Measurements from ENCODE around the gene HDDC2. TPM values are rescaled to one million over a fixed set of nuclear protein-coding genes. Genes with fewer than 3 reads are reported as not detected.

Gene HDDC2
- total RNA-seq, 1 experiment from 2014 or later = 141 TPM

DNA sequence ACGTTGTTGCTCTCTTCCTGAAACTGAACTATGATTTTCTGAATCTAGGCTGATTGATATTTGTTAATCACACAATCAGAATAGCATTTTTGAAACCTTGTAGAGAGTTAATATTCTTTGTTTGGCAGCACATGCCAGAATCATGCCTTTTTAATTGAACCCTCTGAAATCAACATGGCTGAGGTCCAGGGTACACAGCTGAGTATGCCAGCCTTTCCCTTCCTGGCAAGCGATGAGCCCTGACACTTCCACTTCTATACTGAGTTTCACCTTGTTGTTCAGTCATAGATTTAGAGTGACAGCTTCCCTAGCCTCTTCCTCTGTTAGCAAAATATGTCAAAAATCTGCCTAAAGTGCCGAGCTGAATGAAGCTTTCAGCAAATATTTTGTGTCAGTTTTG lies 6.8 kb downstream of the HDDC2 start:
- H3K27ac Mint-ChIP-seq (ENCODE audit: low read depth, unreplicated experiment) = peak overlapping the region; percentile 66
- H3K9me3 Mint-ChIP-seq (ENCODE audit: unreplicated experiment) = no peaks in the 10 kb centered on the region
- peaks cover 81% of the 10 kb centered on the region for H3K36me3 Mint-ChIP-seq (ENCODE audit: insufficient read depth, unreplicated experiment)
- H3K4me1 Mint-ChIP-seq (ENCODE audit: insufficient read depth, unreplicated experiment) = peaks cover 51% of the 10 kb centered on the region
- no peak for DNase-seq (ENCODE audit: unreplicated experiment)
- TF ChIP-seq, protein P1, sequence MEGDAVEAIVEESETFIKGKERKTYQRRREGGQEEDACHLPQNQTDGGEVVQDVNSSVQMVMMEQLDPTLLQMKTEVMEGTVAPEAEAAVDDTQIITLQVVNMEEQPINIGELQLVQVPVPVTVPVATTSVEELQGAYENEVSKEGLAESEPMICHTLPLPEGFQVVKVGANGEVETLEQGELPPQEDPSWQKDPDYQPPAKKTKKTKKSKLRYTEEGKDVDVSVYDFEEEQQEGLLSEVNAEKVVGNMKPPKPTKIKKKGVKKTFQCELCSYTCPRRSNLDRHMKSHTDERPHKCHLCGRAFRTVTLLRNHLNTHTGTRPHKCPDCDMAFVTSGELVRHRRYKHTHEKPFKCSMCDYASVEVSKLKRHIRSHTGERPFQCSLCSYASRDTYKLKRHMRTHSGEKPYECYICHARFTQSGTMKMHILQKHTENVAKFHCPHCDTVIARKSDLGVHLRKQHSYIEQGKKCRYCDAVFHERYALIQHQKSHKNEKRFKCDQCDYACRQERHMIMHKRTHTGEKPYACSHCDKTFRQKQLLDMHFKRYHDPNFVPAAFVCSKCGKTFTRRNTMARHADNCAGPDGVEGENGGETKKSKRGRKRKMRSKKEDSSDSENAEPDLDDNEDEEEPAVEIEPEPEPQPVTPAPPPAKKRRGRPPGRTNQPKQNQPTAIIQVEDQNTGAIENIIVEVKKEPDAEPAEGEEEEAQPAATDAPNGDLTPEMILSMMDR (IDR thresholded peaks at IDR 0.05; ENCODE audit: unreplicated experiment) = no peak
- ChIA-PET CTCF (interaction anchor here (0.8 to 1.9 kb wide), 3 partner anchors 14 to 18 kb away, joined by 3 to 5 read pairs (median 3); no protein-coding TSS in a partner anchor), POLR2A (interaction anchor here (0.6 to 1.0 kb wide), 2 partner anchors 142 to 727 kb away, joined by 3 to 7 read pairs; partner anchors contain the start of gene TPD52L1)
- BruUV-seq (replicated peaks) = no TSS peak
- intact Hi-C loops (cut with micrococcal nuclease) = no loop called here
- no peaks in the 10 kb centered on the region for H3K27me3 Mint-ChIP-seq (ENCODE audit: insufficient read depth, unreplicated experiment)
- H3K4me3 Mint-ChIP-seq (ENCODE audit: unreplicated experiment) = no peak overlapping the region

DNA sequence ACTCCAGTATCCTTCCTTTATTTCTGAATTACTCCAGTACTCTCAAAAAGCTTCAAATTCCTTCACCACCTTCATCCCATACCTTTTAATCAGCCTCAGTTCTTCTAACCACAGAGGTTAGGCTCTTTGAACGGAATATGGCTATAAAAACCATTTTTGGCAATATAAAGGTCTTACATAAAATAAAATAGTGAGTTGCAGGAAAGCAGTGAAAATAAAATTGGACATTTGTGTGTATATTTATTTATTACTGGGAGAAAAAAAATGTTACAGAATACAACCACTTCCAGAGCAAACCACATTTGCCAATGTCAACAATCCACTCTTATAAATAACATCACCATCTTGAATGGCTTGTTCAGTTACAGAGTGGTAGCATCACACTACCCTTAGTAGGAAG lies 7.7 kb downstream of the HDDC2 start:
- POLR2A ChIA-PET = no interaction called here
- intact Hi-C loops (cut with micrococcal nuclease) = no loop called here
- peak overlapping the region; percentile 83 for H3K27ac Mint-ChIP-seq (ENCODE audit: low read depth, unreplicated experiment)

DNA sequence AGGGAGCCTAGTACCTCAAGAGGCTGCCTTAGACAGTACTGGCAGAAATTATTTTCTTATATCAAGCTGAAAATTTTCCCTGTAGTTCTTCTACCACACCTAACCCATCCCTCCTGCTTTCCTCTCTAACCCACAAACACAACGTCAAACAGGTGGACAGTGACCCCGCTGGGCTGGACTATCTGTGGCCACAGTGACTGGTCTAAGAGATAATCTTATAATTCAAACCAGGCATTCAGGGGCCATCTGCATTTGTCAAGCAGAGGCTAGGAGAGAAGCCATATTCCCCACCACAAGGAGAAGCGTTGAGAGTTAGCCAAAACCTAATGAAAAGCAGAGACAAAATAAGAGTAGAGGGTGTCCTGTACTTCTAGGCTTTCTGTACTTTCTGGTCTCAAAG lies 8.2 kb downstream of the HDDC2 start:
- Mint-ChIP-seq H3K4me1 (ENCODE audit: insufficient read depth, unreplicated experiment) (peaks cover 43% of the 10 kb centered on the region), H3K27ac (ENCODE audit: low read depth, unreplicated experiment) (peak overlapping the region; percentile 83), H3K36me3 (ENCODE audit: insufficient read depth, unreplicated experiment) (peaks cover 75% of the 10 kb centered on the region), H3K9me3 (ENCODE audit: unreplicated experiment) (no peaks in the 10 kb centered on the region), H3K4me3 (ENCODE audit: unreplicated experiment) (no peak overlapping the region), H3K27me3 (ENCODE audit: insufficient read depth, unreplicated experiment) (no peaks in the 10 kb centered on the region)
- intact Hi-C loops (cut with micrococcal nuclease) = no loop called here
- DNase-seq (ENCODE audit: unreplicated experiment) = no peak
- no TSS peak for BruUV-seq (replicated peaks)
- CTCF ChIA-PET = interaction anchor here (0.6 to 1.9 kb wide), 6 partner anchors 20 to 796 kb away, joined by 3 to 5 read pairs (median 3); partner anchors contain the start of genes HINT3 and TPD52L1
- TF ChIP-seq, protein P1 (IDR thresholded peaks at IDR 0.05; ENCODE audit: unreplicated experiment) = no peak
- POLR2A ChIA-PET = interaction anchor here (0.6 kb wide), 1 partner anchor 392 kb away, joined by 4 read pairs; no protein-coding TSS in a partner anchor

More for the DNA sequence above, 7.7 kb downstream of the HDDC2 start:
- Mint-ChIP-seq H3K36me3 (ENCODE audit: insufficient read depth, unreplicated experiment) (peaks cover 79% of the 10 kb centered on the region), H3K4me3 (ENCODE audit: unreplicated experiment) (no peak overlapping the region), H3K27me3 (ENCODE audit: insufficient read depth, unreplicated experiment) (no peaks in the 10 kb centered on the region), H3K9me3 (ENCODE audit: unreplicated experiment) (no peaks in the 10 kb centered on the region), H3K4me1 (ENCODE audit: insufficient read depth, unreplicated experiment) (peaks cover 44% of the 10 kb centered on the region)
- CTCF ChIA-PET = interaction anchor here (0.6 to 1.9 kb wide), 6 partner anchors 13 to 662 kb away, joined by 3 to 5 read pairs (median 3); partner anchors contain the start of genes HINT3 and TPD52L1
- no TSS peak for BruUV-seq (replicated peaks)
- TF ChIP-seq, protein P1 (IDR thresholded peaks at IDR 0.05; ENCODE audit: unreplicated experiment) = no peak
- no peak for DNase-seq (ENCODE audit: unreplicated experiment)

DNA sequence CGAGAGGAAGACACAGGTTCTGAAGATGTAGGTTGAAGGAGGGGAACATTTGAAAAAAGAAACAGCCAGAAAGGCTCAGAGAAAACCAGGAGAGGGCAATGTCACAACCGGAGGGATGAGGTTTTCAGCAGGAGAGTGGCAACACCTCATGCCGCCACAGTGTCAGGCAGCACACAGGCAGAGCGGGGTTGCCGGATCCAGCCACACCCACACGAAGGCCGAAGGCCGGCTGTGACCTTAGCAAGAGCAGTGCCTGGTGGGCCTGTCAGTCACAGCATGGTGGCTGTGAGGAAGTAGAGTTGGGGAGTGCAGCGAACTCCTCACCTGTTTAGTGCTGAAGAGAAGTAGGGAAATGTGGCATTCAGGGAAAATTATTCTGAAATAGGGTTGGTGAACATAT lies 14.0 kb downstream of the HDDC2 start:
- no peak overlapping the region for H3K4me3 Mint-ChIP-seq (ENCODE audit: unreplicated experiment)
- TF ChIP-seq, protein P1 (IDR thresholded peaks at IDR 0.05; ENCODE audit: unreplicated experiment) = no peak
- no TSS peak for BruUV-seq (replicated peaks)
- H3K36me3 Mint-ChIP-seq (ENCODE audit: insufficient read depth, unreplicated experiment) = peaks cover 83% of the 10 kb centered on the region
- ChIA-PET POLR2A (no interaction called here), CTCF (no interaction called here)
- DNase-seq (ENCODE audit: unreplicated experiment) = no peak
- intact Hi-C loops (cut with micrococcal nuclease) = no loop called here
- H3K27ac Mint-ChIP-seq (ENCODE audit: low read depth, unreplicated experiment) = peak overlapping the region; percentile 1
- H3K4me1 Mint-ChIP-seq (ENCODE audit: insufficient read depth, unreplicated experiment) = peaks cover 6% of the 10 kb centered on the region
- no peaks in the 10 kb centered on the region for H3K27me3 Mint-ChIP-seq (ENCODE audit: insufficient read depth, unreplicated experiment)
- peaks cover 11% of the 10 kb centered on the region for H3K9me3 Mint-ChIP-seq (ENCODE audit: unreplicated experiment)
